Stimulated activated CD8-positive, alpha-beta memory T cell treated with anti-CD3 and anti-CD28 coated beads, Interleukin-15, amount 100 ng/mL, for 24 hours (primary cell): ENCODE data around the gene IGF2BP2.

Experiments
- DNase-seq: peaks from one replicate; pipeline ENCODE4 v3.0.0-alpha.2; 2020; ENCODE audit warnings: low read depth

Gene IGF2BP2

DNA sequence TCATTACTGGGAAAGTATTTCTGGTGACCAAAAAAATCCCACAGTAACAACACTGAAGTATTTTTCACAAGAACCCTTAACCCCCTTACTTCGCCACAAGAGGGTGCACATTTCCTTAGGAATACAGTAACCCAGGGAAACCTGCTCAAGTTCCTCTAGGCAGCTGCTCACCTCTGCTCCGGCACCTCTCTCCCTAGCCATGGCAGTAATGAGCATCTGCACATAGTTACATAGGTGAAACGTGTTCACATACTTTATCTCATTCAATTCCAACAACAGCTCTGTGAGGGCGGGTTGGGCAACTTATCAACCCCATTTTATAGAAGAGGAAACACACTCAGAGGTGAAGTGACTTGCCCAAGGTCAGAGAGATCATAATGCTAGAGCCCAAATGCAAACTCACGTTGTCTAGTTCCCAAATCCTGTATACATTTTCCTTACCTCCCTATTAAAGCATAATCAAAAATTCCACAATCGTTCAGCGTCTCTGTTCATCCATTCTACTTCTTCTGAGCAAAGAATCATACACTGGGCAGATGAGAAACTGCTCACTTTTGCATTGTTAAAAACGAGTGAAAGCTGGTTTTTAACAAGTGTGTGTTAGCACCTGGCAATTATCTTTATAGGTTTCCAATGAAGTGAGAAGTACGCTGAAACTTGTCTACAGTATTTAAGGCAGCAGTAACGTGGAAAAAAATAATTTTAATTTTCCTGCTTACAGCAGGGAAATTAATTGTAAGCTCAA, 90.7 kb downstream of the IGF2BP2 start:
- no peak for DNase-seq

DNA sequence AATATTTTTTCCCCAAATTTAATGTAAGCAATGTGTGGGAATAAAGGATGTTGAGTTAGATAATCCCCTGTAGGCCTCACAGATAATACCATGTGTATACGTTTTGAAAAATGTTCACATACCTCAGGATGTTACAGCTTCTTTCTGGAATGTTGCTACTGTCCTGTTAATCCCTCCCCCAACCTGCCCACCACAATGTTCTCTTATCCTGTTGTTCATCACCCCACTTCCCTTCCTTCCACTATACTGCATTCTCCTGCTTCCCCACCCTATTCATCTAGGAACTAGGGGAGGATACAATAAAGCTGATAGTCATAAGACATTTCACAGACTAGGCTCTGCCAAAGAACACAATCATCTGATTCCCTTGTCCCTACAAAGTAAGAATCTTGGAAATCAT, 92.1 kb downstream of the IGF2BP2 start:
- no peak for DNase-seq

DNA sequence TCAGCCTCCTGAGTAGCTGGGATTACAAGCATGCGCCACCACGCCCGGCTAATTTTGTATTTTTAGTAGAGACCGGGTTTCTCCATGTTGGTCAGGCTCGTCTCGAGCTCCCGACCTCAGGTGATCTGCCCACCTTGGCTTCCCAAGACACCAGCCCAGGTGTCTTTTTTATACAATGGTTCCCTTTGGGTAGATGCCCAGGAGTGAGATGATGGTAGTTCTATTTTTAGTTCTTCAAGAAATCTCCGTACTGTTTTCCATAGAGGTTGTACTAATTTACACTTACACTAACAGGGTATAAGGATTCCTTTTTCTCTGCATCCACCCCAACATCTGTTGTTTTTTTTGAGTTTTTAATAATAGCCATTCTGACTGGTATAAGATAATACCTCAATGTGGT, 94.3 kb downstream of the IGF2BP2 start:
- DNase-seq: no peak

DNA sequence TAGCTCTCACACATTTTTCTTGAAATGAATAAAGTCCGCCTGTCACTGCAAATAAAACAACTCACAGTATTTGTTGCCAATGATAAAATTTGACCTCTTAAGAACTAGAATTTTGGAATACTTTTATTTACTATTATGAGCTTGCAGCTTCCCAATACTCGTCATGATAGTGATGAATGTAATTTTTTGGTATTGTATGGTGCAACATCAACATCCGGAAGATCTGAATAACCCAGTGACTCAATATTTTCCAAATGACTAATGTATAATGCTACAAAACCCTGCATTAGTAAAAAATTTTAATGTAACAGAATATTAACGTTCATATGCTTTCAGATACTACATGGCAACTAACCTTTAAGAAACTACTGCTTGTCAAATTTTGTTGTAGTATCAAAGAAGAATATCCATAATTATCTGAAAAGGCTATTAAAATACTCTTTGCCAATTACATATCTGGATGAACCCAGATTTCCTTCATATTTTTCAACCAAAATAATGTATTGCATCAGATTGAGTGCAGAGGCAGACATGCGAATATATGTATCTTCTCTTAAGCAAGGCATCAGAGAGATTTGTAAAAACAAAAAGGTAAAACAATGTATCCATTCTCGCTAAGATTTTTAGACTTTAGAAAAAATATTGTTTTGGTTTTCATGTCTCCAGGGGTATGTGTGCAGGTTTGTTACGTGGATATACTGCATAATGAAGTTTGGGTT, 95.3 kb downstream of the IGF2BP2 start:
- DNase-seq: no peak

DNA sequence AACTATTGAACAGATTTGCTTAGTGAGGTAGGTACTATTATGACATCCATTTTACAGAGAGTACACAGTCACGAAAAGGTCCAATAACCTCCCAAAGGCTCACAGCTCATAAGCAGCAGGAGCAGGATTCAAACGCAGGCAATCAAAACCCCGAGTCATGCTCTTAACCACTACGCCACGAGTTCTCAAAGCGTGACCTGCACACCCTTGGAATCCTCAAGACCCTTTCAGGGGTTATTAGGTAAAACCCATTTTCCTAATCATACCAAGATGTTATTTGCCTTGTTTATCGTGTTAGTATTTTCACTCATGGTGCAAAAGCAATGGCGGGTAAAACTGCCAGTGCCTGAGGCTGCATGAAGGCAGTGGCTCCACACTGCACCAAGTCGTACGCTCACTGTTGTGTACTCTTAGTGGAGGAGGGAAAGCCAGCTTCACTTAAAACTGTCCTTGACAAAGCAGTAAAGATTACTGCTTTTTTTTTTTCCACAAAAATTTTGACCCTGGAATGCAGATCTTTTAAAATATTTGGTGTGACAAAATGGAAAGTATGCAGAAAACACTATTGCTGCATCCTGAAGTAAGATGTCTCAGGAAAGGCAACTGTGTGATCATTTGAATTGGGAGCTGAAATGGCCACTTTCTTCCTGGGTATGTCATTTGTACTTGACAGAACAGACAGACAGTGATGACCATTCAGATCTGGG, 96.1 kb downstream of the IGF2BP2 start:
- no peak for DNase-seq

DNA sequence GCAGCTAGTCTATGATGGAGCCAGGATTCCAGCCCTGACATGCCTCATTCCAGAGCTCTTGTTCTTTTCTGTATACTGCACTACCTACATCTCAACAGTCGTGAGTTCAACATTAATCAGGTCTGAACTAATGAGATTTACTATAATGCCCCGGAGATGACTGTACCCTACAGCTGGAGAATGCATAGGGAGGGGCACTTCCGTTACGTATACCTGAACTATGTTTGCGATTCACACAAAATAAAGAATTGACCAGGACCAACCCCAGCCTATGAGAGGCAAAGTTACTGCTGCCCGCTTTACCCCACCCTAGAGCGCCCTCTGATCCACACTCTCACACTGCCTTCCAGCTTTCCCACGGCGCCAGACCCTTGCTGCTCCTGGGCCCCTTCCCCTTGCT, 97.0 kb downstream of the IGF2BP2 start:
- no peak for DNase-seq

DNA sequence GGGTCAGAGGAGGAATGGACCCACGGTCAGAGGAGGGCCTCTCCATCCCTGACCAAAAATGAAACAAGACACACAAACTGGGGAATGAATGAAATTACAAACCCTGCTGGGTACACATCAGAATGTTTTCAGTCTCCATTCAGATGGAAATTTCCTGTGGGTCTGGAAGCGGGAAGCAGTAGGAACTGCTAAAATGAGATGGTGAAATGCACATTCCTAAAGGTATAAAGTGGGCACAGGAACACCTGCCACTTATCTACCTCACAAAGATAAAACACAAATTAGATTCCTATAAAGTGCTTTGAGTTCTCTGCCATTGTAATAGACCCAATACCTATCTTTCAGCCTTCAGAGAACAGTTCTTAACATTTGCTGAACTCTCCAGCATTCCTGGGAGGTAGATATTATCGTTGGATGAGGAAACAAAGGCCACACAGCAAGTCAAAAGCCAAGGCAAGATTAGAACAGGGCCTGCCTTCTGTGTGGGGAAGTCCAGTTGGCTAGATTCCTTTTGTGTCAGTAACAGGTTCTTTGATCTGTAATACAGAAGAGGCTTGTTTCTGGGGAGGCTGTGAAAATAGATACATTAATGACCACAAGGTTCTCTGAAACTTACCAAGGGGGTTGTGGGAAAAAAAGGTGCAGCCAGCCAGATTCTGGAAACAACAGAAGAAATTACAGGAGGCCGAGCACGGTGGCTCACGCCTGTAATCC, 98.4 kb downstream of the IGF2BP2 start:
- no peak for DNase-seq

DNA sequence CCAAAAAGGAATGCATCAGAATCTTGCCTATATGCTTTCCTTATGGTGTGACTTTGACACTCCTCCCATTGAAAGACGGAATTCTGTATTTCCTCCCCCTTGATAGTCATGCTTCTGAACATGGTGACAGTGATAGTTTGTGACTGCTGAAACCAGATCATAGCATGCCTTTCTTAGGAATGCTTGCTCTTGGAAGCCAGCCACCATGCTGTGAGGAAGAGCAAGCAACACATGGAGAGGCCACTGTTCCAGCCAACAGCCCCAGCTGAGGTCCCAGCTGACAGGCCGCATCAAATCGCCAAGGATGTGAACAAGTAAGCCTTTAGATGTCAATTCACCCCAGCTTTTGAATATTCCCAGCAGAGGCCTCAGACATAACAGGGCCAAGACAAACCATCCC, 100.1 kb downstream of the IGF2BP2 start:
- no peak for DNase-seq

DNA sequence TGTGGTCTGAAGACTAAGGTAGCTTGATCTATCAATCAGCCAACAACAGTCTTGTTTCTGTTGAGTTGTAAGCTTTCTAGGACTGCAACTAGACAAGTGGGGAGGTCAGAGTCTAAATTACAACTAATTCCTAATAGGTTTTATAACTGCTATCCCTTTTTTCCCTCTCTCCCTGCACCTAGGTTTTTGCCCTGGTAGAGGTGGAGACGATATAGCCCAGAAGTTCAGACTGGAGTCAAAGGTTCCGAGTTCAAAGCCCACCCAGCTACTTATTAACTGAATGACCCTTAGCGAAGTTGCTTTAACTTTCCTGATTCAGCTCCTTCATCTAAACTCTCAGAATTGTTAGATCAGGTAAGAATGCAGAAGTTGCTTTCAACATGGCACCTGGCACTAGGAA, 100.6 kb downstream of the IGF2BP2 start:
- DNase-seq: no peak

DNA sequence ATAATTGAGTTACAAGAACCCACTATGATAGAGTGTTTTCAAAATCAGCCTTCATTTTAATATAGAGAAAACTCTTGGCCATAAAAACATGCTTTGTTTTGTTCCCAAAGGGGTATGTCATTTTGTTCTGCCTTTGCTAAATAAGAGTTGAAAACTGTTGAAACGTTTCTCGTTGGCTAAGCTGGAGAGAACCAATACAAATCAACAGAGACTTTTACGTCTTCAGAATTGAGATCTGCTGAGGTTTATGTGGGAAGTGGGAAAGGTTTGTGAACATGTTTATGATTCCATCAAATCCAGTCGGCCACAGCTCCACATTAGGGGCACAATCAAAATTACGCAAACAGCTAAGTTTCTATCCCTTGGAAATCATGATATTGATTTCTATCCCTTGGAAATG, 102.0 kb downstream of the IGF2BP2 start:
- DNase-seq: no peak

DNA sequence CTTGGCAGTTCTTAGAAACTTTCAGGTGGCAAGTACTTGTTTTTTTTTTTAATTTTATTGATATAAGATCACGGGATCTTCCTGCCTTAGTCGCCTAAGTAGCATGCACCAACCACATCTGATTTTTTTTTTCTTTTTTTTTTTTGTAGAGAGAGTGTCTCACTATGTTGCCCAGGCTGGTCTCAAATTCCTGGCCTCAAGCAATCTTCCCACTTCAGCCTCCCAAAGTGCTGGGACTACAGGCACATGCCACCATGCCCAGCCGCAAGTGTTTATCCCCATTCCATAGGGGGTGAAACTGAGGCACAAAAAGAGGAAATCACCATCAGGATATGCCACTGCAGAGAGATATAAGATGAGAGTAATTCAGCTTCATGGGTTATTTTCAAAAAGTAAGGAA, 102.9 kb downstream of the IGF2BP2 start:
- DNase-seq: no peak

DNA sequence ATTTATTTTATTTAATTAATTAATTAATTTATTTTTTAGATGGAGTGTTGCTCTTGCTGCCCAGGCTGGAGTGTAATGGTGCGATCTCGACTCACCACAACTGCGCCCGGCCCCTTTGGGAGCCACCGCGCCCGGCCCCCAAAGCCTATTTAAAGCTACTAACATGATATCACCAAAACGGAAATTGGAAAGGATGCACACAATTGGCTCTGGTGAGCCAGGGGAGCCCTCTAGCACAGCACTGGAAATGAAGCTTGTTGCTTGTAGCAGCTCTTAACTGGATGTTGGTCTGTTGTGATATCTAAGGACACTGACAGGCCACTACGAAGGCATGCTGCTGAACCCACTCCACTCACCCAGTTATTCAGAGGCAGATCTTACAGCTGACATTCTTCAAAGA, 104.5 kb downstream of the IGF2BP2 start:
- DNase-seq: no peak

DNA sequence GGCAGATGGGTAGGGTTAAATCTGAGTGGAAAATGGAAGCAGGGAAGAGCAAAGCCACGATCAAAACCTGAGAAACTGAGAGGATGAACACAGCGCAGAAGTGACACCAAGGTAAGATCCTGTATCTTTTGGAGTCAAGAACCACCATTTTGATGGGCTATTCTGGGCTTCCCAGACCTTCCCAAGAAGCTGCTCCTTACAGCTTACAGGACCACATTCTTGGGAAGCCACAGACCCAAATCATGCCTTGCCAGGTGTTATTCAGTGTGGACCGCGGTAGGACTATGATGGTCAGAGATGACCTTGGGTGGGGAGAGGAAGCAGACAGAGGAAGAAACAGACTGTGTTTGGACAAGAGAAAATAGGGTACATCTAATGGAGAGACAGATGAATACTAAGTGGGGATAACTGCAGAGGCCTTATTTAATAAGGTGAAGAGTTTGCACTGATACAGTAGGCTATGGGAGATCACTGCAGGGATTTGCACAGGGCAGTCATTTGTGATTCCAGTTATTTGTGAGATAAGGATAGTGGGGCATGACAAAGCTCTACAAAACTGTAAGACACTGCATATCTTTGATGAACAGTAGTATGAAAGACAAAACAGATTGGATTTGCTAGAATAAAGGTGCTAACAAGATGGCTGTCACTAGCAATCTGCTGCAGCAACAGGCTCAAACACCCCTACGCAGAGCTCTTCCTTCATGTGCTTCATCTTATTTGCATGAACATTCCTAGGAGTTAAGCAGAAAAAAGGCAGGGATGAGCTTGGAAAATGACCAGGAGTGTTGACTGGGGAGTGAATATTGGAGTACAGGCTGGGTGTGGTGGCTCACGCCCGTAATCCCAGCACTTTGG, 105.9 kb downstream of the IGF2BP2 start:
- no peak for DNase-seq

DNA sequence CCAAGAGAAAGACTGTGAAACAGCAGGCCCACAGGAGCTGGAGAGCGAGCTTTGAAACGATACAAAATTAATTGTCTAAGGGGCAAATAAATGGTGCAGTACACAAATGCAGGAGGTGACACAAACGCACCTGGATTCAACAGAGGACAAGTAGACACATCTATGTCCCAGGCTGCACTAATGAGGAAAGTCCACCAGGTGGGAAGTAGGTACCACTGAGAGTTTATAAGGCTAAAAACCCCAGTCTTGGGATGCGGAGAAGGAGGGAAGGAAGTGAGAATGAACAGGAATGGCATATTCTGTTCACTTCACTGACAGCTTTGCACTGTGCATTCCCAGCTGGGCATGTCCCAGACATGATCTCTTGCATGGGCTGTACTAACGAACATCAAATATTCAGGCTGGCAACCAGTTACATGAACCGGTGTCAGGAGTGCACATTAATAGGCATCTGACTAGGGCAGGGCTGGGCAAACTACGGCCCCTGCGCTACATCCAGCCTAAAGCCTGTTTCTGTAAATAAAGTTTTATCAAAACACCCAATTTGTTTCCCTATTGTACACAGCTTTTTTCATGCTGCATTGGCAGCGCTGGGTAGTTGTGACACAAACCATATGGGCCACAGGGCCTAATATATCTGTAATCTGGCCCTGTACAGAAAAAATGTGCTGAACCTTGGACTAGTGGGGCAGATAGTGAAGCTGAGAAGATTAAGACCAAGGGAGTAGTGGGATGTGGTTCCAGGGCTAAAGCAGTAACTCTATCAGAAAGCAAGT, 107.0 kb downstream of the IGF2BP2 start:
- no peak for DNase-seq

DNA sequence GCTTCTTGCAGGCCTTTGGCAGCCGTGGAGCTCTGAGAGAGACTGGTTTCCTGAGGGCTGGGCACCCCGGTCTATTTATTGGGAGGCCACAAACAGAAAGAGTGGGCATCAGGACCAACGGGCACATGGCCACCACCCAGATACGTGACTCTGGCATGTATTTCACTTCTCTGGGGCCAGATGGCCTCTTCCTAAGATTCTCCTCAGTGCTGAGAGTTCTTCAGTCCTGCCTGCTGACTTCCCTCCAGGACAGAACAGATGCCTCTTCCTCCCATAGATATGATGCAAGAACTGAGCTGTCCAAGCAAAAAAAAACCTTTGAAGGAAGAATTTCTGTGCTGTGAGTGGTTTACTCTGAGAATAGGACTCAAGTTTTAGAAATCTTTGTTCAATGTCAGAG, 107.7 kb downstream of the IGF2BP2 start:
- no peak for DNase-seq

DNA sequence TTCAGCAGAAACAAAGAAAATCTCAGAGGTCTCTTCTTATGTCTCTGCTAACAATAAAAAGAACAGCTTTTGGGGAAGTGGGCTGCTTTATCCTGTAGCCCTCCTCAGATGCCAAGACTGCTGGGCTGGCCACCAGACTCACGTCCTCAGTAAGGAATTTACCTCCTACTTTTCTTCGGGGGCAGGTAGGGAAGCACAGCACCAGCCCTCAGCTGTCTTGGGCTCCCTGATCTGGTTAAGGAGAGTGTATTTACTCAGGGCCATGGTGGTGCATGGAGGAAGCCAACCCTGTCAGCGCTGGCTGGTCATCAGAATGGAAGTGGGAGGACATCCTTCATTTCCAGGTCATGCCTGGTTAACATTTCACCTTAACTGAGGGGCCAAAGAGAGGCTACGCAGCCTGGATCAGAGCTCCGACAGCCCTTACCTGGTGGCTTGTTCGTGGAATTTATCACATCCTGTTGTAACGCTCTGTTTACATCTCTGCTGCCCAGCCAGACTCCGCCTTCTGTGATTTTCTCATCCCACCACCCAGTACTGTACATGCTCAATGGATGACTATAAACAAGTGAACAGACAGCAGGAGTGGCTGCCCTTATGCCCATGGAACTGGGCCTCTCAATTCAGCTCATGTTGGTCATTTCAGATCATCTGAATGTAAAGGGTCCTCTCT, 108.3 kb downstream of the IGF2BP2 start:
- no peak for DNase-seq

DNA sequence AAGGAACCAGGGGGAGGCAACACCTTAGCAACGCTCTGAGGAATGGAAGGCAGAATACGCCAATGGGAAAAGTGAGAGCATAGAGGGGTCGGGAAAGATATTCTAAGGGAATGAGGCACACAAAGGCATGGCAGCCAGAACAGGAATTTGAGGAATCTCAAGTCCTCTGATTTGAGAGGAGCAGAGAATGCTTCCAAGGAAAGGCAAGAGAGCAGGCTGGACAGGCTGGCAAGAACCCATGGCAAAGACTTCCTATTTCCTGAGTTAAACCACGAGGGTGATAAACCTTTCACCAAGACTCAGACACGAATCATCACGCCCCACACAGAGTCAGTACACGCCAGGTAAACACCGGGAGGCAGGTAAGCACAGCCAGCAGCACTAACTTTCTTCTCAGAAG, 109.8 kb downstream of the IGF2BP2 start:
- DNase-seq: no peak

DNA sequence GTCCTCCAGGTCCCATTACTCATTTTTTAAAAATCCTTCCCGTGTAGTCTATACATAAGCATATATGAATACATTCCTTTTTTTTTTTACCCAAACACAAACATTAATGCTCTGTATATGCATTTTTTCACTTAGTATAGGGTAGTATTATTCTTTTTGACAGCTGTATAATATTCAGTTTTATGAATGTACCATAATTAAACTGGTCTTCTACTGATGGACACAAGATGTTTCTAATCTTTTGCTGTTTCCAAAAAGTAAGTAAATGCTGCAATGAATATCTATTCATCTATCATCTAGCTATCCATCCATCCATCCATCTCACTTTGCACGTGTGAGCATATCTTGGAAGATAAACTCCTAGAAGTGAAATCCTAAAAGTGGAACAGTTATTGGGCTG, 110.8 kb downstream of the IGF2BP2 start:
- no peak for DNase-seq

DNA sequence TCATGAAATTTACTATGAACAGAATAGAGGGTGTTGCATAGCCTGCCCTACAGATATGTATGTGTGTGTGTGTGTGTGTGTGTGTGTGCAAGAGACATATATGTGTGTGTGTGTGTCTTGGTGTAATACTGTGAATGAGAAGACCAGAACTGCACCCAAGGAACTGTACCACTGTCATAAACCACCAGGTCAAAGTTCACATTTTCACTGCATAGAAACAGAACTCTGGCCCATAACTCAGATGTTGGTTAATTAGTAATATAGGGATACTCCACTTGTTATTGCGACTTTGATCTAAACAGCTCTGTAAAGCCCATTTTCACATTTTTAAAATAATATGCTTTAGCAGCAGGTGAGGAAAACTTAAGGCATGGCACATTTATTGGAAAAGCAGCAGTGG, 111.8 kb downstream of the IGF2BP2 start:
- no peak for DNase-seq

DNA sequence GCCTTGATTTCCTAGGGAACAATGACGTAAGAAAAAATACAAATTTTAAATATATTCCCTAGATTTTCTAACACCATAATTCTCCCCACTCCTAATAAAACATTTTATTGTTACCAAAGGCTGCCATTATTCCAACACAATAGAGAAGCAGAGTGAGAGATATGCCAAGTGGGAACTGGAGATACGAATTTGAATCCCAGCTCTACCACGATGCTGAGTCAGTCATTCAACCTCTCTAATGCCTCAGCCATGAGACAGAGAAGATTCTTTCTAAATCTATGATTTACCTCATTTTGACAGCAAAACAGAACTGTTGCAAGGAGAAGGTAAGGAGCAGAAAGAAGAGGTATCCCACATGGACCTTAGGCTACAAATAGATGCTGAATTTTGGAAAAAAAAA, 112.5 kb downstream of the IGF2BP2 start:
- no peak for DNase-seq
